GM21367 (cell line): ENCODE measurements around the gene RASA3.
"Not testable (repeated sequence)": the region's sequence is repeated elsewhere in the genome, so short reads cannot be mapped to it uniquely, and the experiment has no call there.

Experiments used
- ATAC-seq: cut with Tn5 transposase; IDR thresholded peaks from one replicate; pipeline ENCODE4 v1.9.1; 2021; ENCODE audit not compliant: unreplicated experiment

Gene RASA3

GRCh38 chr13:113996081-113996911 lies 136.1 kb downstream of the RASA3 start:
- ATAC-seq = no peak

GRCh38 chr13:113995051-113995601 lies 137.3 kb downstream of the RASA3 start:
- no peak for ATAC-seq

DNA sequence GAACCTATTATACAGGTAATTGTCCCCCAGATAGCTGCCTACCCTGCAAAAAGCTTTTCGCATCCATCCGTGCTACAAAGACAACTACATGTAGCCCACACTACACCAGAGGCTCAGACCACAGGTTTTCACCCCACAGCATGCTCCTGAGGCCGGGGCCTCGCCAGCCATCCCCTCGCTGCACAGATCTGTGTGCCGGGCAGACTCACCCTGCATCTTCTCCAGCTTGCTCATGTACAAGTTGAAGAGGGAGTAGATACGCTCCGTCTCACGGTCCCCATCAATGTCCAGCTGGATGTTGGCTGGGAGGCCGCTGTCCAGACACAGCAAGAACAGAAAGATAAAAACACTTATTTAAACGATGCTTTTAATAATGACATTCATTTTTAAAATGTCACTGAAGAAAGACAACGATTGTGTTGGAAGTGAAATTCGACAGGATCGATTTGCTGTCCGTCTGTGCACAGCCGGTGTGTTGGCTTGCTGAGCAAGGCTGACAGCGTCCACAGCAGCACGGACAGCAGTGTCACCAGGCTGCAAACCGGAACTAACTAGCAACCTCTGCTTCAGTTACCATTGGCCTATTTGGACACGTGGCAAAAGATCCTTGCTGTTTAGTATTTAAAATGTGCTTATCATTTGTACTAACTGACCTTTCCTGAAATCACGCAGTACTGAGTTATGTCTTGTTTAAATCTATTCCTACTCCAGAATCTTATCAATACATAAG lies 140.0 kb downstream of the RASA3 start:
- ATAC-seq = no peak

DNA sequence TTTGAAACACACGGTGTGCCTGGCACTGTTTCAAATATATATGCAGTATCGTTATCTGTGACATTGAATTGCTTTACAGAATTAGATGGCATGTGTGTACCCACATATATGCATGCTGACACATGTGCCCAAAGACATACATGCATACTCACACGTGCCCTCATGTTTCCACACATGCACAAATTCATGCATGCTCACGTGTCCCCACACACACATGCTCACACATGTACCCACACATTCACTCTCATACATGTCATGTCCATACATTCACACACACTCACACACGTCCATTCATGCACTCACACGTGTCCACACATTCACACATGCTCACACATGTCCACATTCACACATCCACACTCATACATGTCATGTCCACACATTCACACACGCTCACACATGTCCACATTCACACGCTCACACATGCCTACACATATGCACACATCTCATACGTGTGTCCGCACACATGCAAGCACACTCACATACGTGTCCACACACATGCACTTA lies 140.7 kb downstream of the RASA3 start:
- ATAC-seq = no peak

- no peak for ATAC-seq
Observed at GRCh38 chr13:113991191-113991669, 141.2 kb downstream of the RASA3 start.

- no peak for ATAC-seq
Observed at GRCh38 chr13:113990321-113990837, 142.0 kb downstream of the RASA3 start.

- no peak for ATAC-seq
Observed at GRCh38 chr13:113989585-113990300, 142.7 kb downstream of the RASA3 start.

DNA sequence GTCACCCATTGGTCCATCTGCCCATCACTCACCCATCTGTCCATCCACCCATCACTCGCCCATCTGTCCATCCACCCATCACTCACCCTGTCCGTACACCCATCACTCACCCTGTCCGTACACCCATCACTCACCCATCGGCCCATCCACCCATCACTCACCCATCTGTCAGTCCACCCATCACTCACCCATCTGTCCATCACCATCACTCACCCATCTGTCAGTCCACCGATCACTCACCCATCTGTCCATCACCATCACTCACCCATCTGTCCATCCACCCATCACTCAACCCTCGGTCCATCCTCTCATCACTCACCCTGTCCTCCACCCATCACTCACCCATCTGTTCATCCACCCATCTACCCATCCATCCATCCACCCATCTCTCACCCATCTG lies 143.6 kb downstream of the RASA3 start:
- not testable (repeated sequence) for ATAC-seq

DNA sequence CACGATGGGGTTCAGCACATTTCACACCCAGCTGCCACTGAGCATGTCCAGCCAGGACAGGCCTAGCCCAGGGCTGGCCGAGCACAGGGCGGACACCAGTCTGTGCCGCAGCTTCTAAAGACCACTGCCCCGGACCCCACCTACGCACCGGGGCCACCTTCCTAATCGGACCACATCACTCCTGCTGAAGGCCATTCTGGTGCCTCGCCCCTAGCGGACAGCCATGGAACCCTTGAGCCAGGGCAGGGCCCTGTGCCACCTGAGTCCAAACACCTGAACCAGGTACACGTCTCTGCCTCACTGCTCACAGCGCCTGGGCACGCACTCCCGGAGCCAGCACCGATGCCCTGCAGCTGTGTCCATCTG lies 150.1 kb downstream of the RASA3 start:
- ATAC-seq = no peak

DNA sequence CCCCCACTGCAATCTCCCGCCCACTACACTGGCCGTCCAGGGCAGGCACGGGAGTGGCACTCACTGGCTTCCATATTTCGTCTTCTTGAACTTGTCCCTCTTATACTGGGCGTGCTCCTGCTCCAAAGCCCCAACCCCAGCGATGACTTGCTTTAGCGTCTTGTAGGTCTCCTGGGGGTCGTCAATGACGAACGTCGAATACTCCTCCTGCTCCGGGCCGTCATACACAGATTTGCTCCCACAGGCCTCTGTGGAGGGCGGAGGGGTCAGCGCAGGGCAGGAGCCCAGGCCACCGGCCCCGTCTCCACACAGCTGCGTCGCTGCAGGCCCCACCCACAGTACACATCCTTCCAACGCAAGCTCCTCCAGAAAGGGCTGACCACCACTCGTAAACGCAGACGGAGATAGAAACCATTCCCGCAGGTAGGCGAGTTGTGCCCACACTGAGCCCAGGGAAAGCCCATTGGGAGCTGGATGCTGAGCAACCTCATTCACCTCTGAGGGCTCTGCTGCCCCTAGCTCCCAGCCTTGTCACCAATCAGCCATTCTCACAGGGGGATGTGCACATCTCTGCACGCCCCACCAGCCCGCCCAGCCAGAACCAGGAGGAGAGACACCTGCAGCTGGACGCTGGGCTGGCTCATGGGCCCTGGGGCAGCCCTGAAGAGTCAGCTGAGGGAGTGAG lies 150.7 kb downstream of the RASA3 start:
- no peak for ATAC-seq

DNA sequence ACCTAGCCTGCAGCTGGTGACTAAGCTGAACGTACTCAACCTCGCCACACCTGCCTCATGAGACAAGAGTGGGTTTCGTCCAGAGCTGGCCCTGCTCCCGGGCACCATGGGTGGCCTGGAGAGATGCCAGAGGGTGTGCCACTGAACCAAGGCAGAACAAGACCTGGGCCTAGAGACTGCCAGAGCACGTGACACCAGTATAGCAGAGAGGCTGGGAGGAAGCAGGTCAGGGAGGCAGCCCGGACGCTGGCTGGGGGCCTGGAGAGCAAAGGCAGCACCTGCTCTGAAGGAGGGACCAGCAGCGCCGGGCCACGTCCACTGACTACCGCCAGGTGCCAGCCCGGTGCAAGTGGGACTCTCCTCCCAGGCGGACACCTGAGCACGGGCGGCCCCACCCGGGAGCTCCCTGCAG lies 151.2 kb downstream of the RASA3 start:
- ATAC-seq = no peak

GRCh38 chr13:113980489-113981064 lies 151.8 kb downstream of the RASA3 start:
- ATAC-seq = no peak

DNA sequence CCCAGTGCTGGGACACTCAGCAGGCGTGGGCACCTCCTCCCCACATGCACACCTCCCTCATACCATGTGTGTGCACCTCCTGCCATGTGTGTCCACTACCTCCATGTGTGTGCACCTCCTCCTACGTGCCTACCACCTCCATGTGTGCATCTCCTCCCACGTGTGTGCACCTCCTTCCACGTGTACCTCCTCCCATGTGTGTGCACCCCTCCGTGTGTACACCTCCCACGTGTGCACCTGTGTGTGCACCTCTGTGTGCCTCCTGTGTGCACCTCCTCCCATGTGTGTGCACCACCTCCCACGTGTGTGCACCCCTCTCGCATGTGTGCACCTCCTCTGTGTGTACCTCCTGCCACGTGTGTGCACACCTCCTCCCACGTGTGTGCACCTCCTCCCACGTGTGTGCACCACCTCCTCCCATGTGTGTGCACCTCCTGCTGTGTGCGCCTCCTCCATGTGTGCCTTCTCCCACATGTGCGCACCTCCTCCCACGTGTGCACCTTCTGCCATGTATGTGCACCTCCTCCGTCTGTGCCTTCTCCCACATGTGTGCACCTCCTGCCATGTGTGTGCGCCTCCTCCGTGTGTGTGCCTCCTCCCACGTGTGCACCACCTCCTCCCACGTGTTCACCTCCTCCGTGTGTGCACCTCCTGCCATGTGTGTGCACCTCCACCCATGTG lies 152.5 kb downstream of the RASA3 start:
- no peak for ATAC-seq

- no peak for ATAC-seq
Observed at GRCh38 chr13:113978741-113979481, 153.5 kb downstream of the RASA3 start.

DNA sequence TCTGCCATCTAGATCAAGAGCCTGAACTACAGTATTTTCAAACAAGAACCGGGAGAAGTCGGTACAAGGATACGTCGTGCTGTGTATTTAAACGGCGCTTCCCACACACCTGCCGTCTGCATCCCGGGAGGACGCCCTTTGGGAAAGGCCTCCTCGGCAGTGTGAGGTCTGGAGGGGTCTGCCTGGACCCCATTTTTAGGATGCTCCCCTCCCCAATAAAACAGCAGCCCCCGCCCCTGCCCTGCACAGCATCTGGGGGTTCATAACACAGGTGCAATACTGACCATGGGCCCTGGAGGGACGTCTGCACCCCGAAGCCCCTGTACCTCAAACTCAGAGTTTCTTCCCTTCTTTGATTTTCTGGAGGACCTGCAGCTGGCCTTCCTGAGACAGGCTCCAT lies 154.4 kb downstream of the RASA3 start:
- no peak for ATAC-seq

- no peak for ATAC-seq
Observed at GRCh38 chr13:113976711-113977684, 155.4 kb downstream of the RASA3 start.

DNA sequence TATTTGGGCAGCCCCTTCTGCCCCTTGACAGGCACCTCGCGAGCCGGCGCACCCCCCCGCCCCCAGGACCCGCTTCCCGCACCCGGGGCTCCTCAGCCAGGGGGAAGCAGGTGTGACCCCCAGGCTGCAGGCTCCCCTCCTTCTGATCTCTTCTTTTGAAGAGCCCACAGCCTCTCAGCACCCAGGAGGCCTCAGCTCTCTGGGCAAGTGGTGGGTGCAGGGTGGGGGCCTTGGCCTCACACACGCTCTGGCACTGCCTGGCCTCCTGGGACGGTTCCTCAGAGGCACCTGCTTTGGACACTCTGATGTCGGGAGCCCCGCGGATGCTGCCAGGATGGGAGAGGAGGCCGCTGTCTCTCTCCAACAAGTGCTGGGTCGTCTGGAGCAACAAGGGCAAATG lies 157.0 kb downstream of the RASA3 start:
- ATAC-seq = no peak
